Bone marrow (tissue), 2 donors: Measurements from ENCODE around the gene SYTL1.

Experiments
- DNase-seq, 2 donors: peaks; one replicate each; lab custom pipeline; 2025; lab: John Stamatoyannopoulos, UW

SYTL1 gene

DNA sequence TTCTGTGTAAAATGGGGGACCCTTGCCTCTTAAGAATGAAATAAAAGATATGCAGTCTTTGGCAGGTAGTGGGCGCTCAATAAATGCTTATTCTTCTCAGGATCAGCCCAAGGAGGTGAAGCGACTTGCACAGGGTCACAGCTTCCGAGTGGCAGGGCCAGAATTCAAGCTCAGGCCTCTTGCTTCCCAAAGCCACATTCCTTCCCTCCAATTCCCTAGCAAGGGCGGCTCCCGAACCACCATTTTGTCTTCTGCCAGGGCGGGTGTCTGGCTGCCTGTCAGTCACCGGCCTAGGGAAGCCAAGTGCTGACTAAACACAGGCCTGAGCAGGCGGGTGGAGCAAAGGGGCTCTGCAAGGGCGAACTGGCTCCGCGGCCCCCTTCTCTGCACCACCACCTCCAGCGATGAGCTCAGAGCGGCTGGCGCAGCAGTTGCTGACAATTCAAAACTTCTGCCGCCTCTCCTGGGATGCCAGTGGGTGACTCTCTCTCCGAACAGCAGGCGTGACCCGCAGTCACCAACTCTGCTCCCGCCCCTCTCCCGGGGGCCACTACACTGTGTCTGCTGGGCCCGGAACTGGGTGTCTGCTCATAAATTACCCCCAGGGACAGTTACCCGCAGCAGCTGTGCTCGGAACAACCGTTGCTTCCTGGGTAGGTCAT, 61.4 kb downstream of the SYTL1 start:
- DNase-seq: peak in 1 of 2 donors; percentile 83
